ENCODE measurements around the gene FEV. TPM values are rescaled to one million over a fixed set of nuclear protein-coding genes. Genes with fewer than 3 reads are reported as not detected.

Gene FEV
- not detected for total RNA-seq

GRCh38 chr2:218985021-218985324 lies at the start of gene FEV:
Gene FEV (minus strand): TSS chr2:218985184. CDS start chr2:218985075, 109 bp downstream.
- no peak for DNase-seq (ENCODE audit: low spot score)
- no peak for ATAC-seq

GRCh38 chr2:219032051-219032745 lies 47.2 kb upstream of the FEV start:
- ATAC-seq: no peak
- no peak for DNase-seq (ENCODE audit: low spot score)

- ATAC-seq (no peak), DNase-seq (ENCODE audit: low spot score) (no peak)
These were observed 46.2 kb upstream of the FEV start for GRCh38 chr2:219031005-219031738.

- DNase-seq (ENCODE audit: low spot score) (no peak), ATAC-seq (no peak)
These were observed 45.4 kb upstream of the FEV start for GRCh38 chr2:219030177-219030940.

GRCh38 chr2:219029829-219030165 lies 44.8 kb upstream of the FEV start:
- DNase-seq (ENCODE audit: low spot score) (peak; percentile 86), ATAC-seq (peak; percentile 100)

- ATAC-seq: no peak
- no peak for DNase-seq (ENCODE audit: low spot score)
These were observed 44.2 kb upstream of the FEV start for GRCh38 chr2:219028996-219029828.

GRCh38 chr2:219028141-219028540 lies 43.2 kb upstream of the FEV start:
- ATAC-seq: no peak
- DNase-seq (ENCODE audit: low spot score): no peak

GRCh38 chr2:219027511-219028055 lies 42.6 kb upstream of the FEV start:
- ATAC-seq (no peak), DNase-seq (ENCODE audit: low spot score) (no peak)

GRCh38 chr2:219026946-219027345 lies 42.0 kb upstream of the FEV start:
- ATAC-seq (no peak), DNase-seq (ENCODE audit: low spot score) (no peak)

- ATAC-seq (no peak), DNase-seq (ENCODE audit: low spot score) (no peak)
These were observed 40.9 kb upstream of the FEV start for GRCh38 chr2:219025637-219026585.

GRCh38 chr2:219024059-219024458 lies 39.1 kb upstream of the FEV start:
- DNase-seq (ENCODE audit: low spot score) (no peak), ATAC-seq (no peak)

GRCh38 chr2:219023045-219023605 lies 38.1 kb upstream of the FEV start:
- DNase-seq (ENCODE audit: low spot score) (no peak), ATAC-seq (no peak)

- DNase-seq (ENCODE audit: low spot score) (no peak), ATAC-seq (no peak)
These were observed 37.6 kb upstream of the FEV start for GRCh38 chr2:219022616-219023015.

- DNase-seq (ENCODE audit: low spot score) (no peak), ATAC-seq (no peak)
These were observed 37.1 kb upstream of the FEV start for GRCh38 chr2:219022041-219022440.

- DNase-seq (ENCODE audit: low spot score) (no peak), ATAC-seq (no peak)
These were observed 36.6 kb upstream of the FEV start for GRCh38 chr2:219021591-219021990.

- ATAC-seq (no peak), DNase-seq (ENCODE audit: low spot score) (no peak)
These were observed 35.8 kb upstream of the FEV start for GRCh38 chr2:219020604-219021365.

GRCh38 chr2:219019436-219019835 lies 34.5 kb upstream of the FEV start:
- DNase-seq (ENCODE audit: low spot score): no peak
- ATAC-seq: no peak

- DNase-seq (ENCODE audit: low spot score) (no peak), ATAC-seq (no peak)
These were observed 33.7 kb upstream of the FEV start for GRCh38 chr2:219018726-219019125.

- ATAC-seq (no peak), DNase-seq (ENCODE audit: low spot score) (no peak)
These were observed 33.3 kb upstream of the FEV start for GRCh38 chr2:219018286-219018685.

Data from left lobe of liver (tissue), 2 donors.